Embryonic facial prominence (tissue), 1 donor: Measurements from ENCODE around the gene ZNF280B.
"Not testable (repeated sequence)": the region's sequence is repeated elsewhere in the genome, so short reads cannot be mapped to it uniquely, and the experiment has no call there.

Experiments
- DNase-seq: peaks from one replicate; pipeline ENCODE4 v3.0.0-alpha.2; 2016; ENCODE audit errors: extremely low spot score

The ZNF280B gene

DNA sequence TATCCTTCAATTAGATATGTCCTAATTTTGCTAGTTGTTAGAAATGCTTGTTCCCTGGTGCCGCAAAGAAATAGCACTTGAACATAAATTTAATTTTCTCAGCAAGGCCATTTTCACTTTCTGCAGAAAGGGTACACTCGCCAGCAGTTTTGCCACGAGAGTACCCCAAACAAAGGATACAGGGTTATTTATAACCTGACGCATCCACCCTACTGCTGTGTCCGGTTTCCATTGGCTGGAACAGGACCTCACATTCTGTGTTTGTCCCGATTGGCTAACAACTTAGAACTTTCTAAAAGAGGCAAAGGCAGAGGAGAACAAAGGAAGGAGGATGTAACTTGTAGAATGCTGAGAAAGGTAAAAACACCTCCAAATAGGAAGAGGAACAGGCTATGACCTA is 1.4 kb upstream of the ZNF280B start:
- not testable (repeated sequence) for DNase-seq

DNA sequence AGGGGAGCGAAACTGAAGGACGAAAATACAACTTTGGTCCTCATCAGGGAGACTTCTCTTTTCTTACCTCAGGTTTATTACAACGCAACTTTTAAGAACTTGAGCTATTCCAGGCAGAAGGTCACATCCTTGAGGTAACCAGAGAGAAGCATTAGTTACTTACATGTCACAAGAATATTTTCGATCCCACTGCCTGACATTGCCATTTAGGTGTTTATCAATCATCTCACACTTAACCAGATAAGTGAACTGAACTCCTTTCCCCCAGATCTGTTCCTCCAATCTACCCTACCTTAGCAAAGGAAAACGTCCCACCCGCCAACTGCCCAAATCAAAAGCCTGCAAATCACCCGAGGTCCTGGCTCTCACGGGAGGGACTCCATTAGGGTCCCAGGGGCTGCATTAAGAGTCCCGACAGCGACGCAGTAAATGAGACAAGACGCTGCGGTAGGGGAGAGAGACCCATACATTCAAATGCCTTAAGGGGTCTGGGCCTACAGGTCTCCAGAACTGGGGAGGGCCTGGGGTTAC is 734 bp downstream of the ZNF280B start:
- DNase-seq, result no peak

DNA sequence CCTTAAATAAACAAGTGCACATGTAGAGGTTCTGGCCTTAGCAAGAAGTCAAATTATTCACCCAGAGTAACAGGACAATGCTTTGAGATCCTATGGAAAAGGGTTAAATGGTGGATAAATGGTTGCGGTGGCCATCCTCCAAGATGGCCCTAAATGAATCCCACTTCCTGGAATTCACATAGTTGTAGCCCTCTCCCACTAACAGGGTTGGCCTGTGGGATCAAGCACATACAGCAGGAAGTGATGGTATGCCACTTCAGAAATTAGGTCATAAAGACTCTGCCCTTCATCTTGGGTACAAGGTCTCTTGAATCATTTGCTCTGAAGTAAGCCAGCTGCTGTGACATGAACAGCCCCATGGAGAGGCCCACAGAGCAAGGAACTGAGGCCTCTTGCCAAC is 1.8 kb downstream of the ZNF280B start:
- no peak for DNase-seq

DNA sequence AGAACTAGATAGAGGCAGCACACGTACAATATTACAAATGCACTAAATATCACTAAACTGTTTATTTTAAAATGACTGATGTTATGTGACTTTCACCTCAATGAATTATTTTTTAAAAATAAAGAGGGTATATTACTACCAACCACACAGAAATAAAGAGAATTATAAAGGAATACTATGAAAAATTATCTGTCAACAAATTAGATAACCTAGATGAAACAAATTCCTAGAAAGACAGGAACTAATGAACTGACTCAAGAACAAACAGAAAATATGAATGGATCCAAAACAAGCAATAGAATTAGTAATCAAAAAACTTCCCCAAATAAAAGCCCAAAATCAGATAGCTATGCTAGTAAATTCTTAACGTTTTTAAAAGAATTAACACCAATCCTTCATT is 10.3 kb downstream of the ZNF280B start:
- DNase-seq, result no peak

DNA sequence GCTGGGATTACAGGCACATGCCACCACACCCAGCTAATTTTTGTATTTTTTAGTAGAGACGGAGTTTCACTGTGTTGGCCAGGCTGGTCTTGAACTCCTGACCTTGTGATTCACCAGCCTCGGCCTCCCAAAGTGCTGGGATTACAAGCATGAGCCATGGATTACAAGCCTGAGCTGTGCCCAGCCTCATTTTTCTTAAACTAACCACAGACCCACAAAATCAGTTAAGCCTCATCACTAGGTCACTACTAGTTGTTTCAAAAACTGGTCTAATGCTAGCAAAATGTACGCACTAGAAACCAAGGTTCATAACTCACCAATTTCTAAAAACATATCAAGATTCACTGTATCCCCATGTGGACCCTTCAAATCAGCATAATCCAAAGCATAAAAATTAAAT is 17.0 kb downstream of the ZNF280B start:
- not testable (repeated sequence) for DNase-seq

DNA sequence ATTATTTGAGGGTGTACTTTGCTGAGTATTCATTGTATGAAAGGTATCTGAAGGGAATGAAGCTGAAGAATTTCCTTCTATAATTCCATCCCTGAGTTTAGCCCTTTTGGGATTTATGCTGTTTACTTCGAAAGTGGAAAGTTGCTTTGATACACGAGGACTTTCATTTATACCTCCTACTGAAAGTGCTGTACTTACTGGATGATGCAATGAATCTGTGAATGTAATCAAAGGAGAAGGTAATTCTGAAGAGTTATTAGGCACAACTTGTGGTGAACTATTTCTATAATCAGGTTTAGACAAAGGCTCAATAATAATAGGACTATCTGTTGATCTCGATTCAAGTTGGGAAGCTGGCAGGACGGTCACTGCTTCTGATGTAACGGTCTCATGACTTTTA is 19.8 kb downstream of the ZNF280B start:
- no peak for DNase-seq

DNA sequence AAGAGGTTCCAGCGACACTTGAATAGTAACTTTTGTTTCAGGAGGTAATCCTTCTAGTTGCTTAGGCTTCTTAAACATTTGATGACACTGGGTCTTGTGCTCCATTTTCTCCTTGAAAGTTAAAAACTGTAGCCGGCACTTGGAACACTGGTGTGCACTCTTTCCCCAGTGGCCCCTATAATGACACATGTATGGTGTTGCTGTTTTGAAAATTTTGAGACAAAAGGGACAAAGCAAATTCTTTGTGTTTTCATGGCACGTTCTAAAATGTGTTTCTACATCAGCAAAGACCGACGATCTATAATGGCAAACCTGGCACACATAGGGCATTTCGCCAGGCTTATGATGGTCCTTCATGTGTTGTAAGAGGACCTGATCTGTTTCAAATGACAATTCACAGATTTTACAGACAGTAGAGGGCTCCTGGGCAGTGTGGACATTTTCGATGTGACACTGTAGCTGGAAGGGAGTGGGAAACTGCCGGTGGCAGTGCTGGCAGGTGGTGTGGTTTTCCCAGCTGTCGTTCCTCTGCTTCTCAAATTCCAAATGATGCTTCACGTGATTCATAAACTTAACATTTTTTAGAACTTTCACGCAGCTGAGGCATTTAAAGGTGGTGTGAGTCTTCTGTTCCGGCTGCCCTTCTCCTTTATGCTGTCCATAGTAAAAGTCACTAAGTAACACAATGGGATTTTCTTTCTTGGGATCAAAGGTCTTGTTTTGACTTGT is 20.5 kb downstream of the ZNF280B start:
- no peak for DNase-seq

DNA sequence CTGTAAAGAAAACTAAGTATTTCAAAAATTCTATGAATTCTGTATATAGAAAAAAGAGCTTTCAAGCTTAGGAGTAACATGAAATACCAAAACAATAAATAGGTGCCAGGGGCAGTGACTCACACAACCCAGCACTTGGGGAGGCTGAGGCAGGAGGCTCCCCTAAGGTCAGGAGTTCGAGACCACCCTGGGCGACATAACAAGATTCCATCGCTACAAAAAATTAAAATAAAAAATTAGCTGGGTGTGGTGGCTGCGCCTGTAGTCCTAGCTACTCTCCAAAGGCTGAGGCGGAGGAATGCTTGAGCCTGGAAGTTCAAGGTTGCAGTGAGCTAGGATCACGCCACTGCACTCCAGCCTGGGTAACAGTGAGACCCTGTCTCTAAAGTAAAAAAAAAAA is 21.5 kb downstream of the ZNF280B start:
- DNase-seq, result no peak

DNA sequence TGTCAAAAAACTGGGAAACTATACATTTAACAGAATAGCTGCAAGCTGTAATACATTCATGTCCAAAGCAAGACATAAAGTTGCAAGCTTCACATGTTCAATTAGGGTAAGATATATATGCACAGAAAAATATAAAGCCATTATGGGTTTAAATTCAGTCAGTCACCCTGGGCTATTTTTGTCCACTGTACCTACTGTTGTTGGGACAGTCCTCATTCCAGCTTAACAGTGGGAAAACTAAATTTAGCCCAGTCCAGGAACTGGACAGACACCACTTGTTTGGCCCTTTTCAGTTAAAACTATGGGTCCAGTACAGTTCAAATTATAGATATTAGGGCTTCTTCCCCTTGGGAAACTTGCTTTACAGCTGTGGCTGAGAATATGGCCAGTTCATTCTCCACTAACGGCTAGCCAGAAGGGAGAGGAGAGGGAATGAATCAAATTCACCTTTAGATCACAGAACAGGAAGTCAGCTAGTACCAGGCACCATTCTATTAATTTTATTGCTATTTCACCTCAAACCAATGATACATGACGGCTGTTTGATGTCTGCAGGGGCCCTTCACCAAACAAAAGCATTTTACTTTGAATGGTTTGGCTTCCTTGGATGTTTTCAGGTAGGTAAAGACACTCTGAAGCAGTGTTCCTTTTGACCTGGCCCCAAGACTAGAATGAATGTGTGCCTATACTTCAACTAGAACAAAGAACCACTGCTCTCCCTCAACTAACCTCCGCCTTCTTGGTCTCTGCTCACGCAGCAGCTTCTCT is 22.2 kb downstream of the ZNF280B start:
- DNase-seq, result no peak

DNA sequence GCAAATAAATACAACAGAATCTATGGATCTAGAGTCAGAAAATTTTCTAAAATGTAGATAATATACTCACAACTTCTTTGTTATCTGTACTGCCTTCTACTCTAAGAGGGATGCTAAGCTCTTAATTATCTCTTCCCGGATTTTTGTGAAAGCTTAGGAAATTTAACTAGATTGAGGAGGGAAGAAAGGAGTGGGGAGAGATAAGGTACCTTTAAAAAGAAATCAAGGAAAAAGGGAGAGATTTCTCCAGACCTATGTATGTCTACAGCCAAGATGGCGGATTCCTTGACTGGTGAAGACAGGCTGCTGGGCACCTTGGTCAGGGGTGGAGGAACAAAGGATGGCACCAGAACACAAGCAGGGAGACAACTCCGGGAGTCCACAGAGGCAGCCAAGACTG is 23.0 kb downstream of the ZNF280B start:
- DNase-seq, result no peak

DNA sequence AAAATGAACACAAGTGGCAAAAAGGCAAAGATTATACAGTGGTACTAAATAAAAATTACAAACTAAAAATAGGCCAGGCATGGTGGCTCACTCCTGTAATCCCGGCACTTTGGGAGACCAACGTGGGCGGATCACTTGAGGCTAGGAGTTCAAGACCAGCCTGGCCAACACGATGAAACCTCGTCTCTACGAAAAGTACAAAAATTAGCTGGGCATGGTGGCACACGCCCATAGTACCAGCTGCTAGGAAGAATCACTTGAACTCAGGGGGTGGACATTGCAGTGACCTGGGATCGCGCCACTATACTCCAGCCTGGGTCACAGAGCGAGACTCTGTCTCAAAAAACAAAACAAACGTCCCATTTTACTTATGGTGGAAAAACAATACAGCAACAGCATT is 24.5 kb downstream of the ZNF280B start:
- DNase-seq, result no peak

DNA sequence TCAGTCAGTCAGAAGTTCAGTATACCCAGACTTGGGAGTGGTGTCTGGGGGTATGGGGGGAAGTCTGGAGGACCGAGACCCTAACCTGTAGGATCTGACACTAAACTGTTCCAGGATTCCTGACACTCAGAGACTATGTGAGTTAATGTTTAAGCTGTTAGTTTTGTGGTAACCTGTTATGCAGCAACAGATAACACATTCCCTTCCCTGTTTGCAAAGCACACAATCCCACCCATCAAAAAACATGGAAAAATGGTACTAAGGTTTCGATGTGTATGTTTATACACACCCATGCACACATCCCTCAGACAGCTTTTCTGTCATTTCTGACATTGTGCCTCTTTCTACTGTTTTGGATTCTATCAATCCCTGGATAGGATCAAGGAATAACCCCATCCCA is 27.6 kb downstream of the ZNF280B start:
- DNase-seq, result no peak

DNA sequence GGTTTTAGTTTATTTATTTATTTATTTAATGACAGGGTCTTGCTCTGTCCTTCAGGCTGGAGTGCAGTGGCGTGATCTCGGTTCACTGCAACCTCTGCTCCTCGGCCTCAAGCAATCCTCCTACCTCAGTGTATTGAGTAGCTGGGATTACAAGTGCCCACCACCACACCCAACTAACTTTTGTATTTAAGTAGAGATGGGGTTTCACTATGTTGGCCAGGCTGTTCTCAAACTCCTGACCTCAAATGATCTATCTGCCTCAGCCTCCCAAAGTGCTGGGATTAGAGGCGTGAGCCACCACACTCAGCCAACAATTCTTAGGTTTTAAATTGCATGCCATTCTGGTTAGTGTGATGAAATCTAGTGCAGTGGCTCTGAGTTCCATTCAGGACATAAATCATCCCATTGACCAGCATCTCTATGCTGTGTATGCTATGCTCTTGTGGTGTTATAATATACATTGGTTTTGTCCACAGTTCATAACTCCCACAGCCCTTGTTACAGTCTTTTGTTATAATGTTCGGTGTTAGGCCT is 28.5 kb downstream of the ZNF280B start:
- DNase-seq, result no peak

DNA sequence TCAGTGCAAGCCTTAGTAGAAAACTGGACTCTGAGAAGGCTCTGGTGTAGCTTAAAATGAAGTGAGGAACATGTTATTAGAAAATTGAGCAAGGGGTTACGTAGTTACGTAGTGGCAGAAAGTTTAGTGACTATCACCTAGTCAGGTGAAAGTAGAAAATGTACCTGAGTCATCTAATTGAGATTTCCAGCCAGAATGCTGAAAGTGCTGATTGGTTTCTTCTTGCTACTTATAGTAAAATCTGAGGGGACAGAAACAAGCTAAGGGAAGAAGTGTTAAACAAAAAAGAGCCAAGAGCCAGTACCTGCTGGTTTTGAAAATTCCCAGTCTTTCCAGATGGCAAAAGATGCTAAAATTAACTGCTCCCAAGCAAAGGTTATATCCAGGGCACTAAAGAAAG is 29.4 kb downstream of the ZNF280B start:
- DNase-seq, result no peak

DNA sequence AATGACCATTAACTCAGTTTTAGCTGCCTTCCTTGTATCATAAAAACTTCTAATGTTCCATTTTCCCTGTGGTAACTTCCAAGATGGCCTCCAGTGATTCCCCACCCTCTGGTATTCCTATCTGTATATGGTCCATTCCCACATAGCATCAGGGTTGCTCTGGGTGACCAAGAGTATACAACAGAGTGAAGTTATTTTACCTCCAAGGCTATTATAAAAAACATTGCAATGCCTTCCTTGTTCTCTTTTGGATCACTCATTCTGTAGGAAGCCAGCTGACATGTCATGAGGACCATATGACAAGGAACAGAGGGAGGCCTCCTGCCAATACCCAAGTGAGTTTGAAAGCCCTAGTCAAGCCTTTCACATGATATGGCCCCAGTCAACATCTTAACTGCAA is 30.1 kb downstream of the ZNF280B start:
- DNase-seq, result no peak

DNA sequence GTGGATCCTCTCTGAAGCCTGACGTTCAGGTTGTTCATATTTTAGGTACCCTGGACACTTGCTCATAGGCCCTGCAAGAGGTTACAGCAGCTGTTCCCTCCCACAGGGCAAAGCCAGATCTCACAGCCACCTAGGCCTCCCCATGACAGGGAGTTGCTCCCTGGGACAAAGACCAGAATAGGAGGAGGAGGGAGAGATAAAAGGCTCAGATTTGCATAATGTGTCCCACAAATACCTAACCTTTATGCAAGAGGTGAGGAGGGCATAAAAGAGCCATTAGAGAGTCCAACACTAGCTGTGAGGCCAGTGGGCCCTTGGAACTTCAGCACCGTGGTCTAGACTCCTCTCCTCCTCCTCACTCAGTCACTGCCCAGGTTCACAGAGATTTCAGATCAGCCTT is 33.8 kb downstream of the ZNF280B start:
- no peak for DNase-seq

DNA sequence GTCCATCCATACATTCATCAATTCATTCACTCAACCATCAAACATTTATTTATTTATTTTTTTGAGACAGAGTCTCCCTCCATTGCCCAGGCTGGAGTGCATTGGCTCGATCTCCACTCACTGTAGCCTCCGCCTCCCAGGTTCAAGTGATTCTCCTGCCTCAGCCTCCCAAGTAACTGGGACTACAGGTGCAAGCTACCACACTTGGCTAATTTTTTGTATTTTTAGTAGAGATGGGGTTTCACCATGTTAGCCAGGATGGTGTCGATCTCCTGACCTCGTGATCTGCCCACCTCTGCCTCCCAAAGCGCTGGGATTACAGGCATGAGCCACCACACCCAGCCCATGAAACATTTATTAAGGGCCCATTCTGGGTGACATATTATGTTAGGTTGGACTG is 37.4 kb downstream of the ZNF280B start:
- not testable (repeated sequence) for DNase-seq

DNA sequence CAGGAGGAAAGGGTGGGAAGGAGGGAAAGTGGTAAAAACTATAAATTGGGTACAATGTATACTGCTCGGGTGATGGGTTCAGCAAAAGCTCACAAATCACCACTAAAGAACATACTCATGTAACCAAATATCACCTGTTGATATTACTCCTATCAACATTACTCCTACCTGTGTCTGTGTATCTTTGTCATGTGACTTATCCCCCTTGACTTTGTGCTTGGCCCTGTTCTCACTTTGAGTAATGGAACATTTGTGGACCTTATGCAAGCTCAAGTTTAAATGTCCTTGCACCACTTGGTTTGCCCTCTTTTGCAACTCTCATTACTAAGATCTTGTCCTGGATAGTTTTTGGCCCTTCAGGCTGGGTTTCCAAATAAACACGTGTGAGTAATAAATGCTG is 39.0 kb downstream of the ZNF280B start:
- DNase-seq, result no peak

DNA sequence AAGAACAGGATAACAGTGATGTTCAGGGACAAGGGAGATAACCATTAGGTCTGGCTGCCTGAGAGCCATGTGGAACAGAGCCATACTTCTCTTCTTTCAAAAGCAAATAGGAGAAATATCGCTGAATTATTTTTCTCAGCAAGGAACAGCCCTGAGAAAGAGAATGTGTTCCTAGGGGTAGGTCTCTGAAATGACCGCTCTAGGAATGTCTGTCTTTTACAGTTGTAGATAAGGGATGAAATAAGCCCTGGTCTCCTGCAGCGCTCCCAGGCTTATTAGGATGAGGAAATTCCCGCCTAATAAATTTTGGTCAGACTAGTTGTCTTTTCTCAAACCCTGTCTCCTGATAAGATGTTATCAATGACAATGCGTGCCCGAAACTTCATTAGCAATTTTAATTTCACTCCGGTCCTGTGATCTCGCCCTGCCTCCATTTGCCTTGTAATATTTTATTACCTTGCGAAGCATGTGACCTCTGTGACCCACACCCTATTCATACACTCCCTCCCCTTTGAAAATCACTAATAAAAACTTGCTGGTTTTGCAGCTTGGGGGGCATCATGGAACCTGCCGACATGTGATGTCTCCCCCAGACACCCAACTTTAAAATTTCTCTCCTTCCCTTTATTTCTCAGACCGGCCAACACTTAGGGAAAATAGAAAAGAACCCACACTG is 39.6 kb downstream of the ZNF280B start:
- not testable (repeated sequence) for DNase-seq

DNA sequence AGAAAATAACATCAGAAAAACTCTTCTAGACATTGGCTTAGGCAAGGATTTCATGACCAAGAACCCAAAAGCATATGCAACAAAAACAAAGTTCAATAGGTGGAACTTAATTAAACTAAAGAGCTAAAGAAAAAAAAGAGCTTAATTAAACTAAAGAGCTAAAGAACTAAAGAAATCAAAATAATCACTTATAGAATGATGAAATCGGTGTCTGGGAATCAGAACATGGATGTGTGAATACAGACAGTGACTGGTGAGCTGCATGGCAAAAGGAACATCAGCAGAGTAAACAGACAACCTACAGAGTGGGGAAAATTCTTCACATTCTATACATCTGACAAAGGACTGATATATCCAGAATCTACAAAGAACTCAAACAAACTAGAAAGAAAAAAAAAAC is 41.4 kb downstream of the ZNF280B start:
- DNase-seq, result no peak

DNA sequence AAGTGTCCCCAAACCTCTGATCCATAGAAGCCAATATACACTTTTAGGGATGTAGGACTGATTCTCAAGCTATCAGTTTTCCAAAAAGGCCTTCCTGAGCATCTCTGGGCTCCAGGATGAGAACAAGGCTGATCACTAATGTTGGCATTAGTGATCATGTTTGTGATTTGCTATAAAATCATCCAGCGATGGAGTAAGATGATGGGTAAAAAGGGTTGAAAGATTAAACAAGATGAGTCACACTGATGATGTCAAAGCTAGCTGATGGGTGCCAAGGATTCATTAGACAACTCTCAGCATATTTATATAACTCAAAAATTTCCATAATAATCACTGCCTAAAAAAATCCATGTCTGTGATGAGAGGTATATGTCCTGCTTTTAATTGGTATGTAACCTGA is 42.8 kb downstream of the ZNF280B start:
- no peak for DNase-seq

DNA sequence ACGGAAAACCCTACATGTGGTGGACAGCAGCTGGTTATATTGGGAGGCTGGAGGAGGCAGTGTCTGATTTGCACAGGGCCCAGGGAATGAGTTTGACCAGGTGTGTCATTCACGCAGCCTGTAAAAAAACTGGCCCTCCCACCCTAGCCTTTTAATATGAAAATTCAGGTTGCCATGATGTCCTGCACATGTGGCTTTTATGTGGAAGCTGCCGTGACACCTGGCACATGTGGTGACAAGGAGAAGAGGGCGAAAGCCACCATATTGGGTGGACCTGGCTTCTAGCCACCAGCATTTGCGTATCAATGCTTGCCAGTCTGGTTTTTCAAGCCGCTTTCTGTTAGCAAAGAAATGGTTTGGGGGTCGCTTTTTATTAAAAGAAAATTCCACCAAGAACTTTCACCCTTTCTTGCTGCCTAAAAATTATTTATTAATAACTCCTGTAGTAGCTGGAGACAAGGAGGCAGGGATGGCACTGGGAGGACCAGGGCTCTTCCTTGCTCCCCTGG is 43.4 kb downstream of the ZNF280B start:
- no peak for DNase-seq
